ENCODE results near the gene KRTCAP3. TPM values are rescaled to one million over a fixed set of nuclear protein-coding genes. Genes with fewer than 3 reads are reported as not detected.

Gene KRTCAP3
- total and polyA plus RNA-seq, 2 of the 4 experiments (the other 2 are of a cell fraction) = 1.5 TPM; not detected in 1

DNA sequence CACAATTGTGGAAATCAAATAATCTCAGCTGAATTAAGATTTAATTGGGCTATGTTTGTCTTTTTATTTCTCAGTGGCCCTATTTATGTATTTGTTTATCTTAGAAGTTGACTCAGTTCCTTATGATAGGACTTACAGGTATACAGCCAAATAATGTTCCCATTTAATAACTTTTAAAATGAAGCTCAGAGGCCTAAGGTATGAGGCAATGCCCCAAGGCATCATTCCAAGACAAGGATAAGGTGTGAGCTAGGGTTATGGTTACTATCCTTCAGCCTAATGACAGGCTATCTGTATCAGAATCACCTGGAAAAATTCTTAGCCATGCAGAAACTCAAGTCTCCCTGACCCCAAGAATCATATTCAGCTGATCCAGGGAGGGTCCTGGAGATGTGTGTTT, 21.2 kb upstream of the KRTCAP3 start:
- no TSS peak for BruUV-seq (replicated peaks)
- Histone ChIP-seq H3K79me1 (ENCODE audit: low read depth in 1 of 2, low read length in 2 of 2) (no peaks in the 10 kb centered on the region), H3K9me1 (ENCODE audit: insufficient read depth, low read length) (no peaks in the 10 kb centered on the region), H4K91ac (ENCODE audit: insufficient read depth, low read depth, low read length) (no peak overlapping the region), H3K56ac (ENCODE audit: extremely low read depth, insufficient read depth, low read length) (no peak overlapping the region), H2AK5ac (ENCODE audit: low read depth, low read length) (no peak overlapping the region), H2BK15ac (ENCODE audit: low read depth, low read length) (no peak overlapping the region), H3K4me3 (ENCODE audit: insufficient read depth, low read depth, low read length) (no peak overlapping the region), H3K36me3 (ENCODE audit: control insufficient read depth, insufficient read depth, low read length) (no peaks in the 10 kb centered on the region), H2BK120ac (ENCODE audit: low read depth, low read length) (no peak overlapping the region), H3K27me3 (ENCODE audit: control insufficient read depth, insufficient read depth, low read length) (peaks cover 2% of the 10 kb centered on the region; the same call in 1 of the 2 replicates), H3K23ac (ENCODE audit: low read depth, low read length) (no peak overlapping the region), H3K4me1 (ENCODE audit: control insufficient read depth, insufficient read depth, low read length) (no peaks in the 10 kb centered on the region), H2AK9ac (replicated peaks; ENCODE audit: low read depth, low read length, poor library complexity) (no peak overlapping the region), H2AFZ (replicated peaks; ENCODE audit: low read length, poor library complexity) (no peak overlapping the region), H4K8ac (ENCODE audit: low read depth in 2 of 2, low read length in 2 of 2) (no peak overlapping the region), H3K27ac (ENCODE audit: insufficient read depth, low read length) (no peak overlapping the region), H3K14ac (replicated peaks; ENCODE audit: low read depth, low read length) (no peak overlapping the region), H3K9ac (ENCODE audit: low read depth, low read length) (no peak overlapping the region), H3K4ac (ENCODE audit: low read depth, low read length) (no peak overlapping the region), H2BK20ac (ENCODE audit: low read depth, low read length) (no peak overlapping the region), H3K18ac (ENCODE audit: low read depth, low read length) (no peak overlapping the region), H2BK5ac (ENCODE audit: low read depth, low read length, poor library complexity, severe bottlenecking) (no peak overlapping the region), H3K4me2 (ENCODE audit: low read depth, low read length) (no peak overlapping the region), H3K9me3 (ENCODE audit: control insufficient read depth, insufficient read depth, low read length) (no peaks in the 10 kb centered on the region), H4K5ac (ENCODE audit: low read depth, low read length) (no peak overlapping the region), H4K20me1 (ENCODE audit: insufficient read depth, low read length) (no peaks in the 10 kb centered on the region)
- dilution Hi-C loops (cut with HindIII; ENCODE audit: low sequenced_read_pairs, unreplicated experiment) (no loop called here), intact Hi-C loops (cut with micrococcal nuclease) (no loop called here), in situ Hi-C loops (cut with MboI; ENCODE audit: low sequenced_read_pairs) (no loop called here)
- TF ChIP-seq POLR2A (IDR thresholded peaks at IDR 0.05; ENCODE audit: low read depth, low read length) (no peak), CHD1 (IDR thresholded peaks at IDR 0.05; ENCODE audit: low read depth, low read length) (no peak), MAFK (IDR thresholded peaks at IDR 0.05; ENCODE audit: low read depth, low read length) (no peak), BHLHE40 (IDR thresholded peaks at IDR 0.05; ENCODE audit: low read depth, low read length) (no peak), RCOR1 (IDR thresholded peaks at IDR 0.05; ENCODE audit: insufficient replicate concordance, low read length) (no peak), FOS (IDR thresholded peaks at IDR 0.05; ENCODE audit: low read depth, low read length) (no peak), MAZ (IDR thresholded peaks at IDR 0.05; ENCODE audit: borderline replicate concordance, low read depth, low read length) (no peak), SMC3 (IDR thresholded peaks at IDR 0.05; ENCODE audit: low read depth, low read length) (no peak), RAD21 (IDR thresholded peaks at IDR 0.05; ENCODE audit: low read length) (no peak), CEBPB (IDR thresholded peaks at IDR 0.05; ENCODE audit: low read depth, low read length) (no peak), MXI1 (IDR thresholded peaks at IDR 0.05; ENCODE audit: borderline replicate concordance, low read depth, low read length) (no peak), NFE2L2 (IDR thresholded peaks at IDR 0.05; ENCODE audit: low read depth, low read length) (no peak), RFX5 (IDR thresholded peaks at IDR 0.05; ENCODE audit: low read depth, low read length) (no peak)
- TF ChIP-seq, protein P1, sequence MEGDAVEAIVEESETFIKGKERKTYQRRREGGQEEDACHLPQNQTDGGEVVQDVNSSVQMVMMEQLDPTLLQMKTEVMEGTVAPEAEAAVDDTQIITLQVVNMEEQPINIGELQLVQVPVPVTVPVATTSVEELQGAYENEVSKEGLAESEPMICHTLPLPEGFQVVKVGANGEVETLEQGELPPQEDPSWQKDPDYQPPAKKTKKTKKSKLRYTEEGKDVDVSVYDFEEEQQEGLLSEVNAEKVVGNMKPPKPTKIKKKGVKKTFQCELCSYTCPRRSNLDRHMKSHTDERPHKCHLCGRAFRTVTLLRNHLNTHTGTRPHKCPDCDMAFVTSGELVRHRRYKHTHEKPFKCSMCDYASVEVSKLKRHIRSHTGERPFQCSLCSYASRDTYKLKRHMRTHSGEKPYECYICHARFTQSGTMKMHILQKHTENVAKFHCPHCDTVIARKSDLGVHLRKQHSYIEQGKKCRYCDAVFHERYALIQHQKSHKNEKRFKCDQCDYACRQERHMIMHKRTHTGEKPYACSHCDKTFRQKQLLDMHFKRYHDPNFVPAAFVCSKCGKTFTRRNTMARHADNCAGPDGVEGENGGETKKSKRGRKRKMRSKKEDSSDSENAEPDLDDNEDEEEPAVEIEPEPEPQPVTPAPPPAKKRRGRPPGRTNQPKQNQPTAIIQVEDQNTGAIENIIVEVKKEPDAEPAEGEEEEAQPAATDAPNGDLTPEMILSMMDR (conservative IDR thresholded peaks at IDR 0.05; ENCODE audit: low read depth, low read length) = no peak
- TF ChIP-seq, protein P2, sequence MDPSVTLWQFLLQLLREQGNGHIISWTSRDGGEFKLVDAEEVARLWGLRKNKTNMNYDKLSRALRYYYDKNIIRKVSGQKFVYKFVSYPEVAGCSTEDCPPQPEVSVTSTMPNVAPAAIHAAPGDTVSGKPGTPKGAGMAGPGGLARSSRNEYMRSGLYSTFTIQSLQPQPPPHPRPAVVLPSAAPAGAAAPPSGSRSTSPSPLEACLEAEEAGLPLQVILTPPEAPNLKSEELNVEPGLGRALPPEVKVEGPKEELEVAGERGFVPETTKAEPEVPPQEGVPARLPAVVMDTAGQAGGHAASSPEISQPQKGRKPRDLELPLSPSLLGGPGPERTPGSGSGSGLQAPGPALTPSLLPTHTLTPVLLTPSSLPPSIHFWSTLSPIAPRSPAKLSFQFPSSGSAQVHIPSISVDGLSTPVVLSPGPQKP (IDR thresholded peaks at IDR 0.05; ENCODE audit: borderline replicate concordance, low read depth, low read length) = no peak
- TF ChIP-seq, protein P3, sequence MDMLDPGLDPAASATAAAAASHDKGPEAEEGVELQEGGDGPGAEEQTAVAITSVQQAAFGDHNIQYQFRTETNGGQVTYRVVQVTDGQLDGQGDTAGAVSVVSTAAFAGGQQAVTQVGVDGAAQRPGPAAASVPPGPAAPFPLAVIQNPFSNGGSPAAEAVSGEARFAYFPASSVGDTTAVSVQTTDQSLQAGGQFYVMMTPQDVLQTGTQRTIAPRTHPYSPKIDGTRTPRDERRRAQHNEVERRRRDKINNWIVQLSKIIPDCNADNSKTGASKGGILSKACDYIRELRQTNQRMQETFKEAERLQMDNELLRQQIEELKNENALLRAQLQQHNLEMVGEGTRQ (IDR thresholded peaks at IDR 0.05; ENCODE audit: low read depth, low read length) = no peak
- ChIA-PET CTCF (no interaction called here), POLR2A (ENCODE audit: unreplicated experiment) (no interaction called here)
- DNase-seq (no peak), ATAC-seq (ENCODE audit: low read depth) (no peak)

Measured in IMR-90 (cell line).